EH (cell line): ENCODE data around the gene FAM184A.

ENCODE experiments used
- DNase-seq: peaks from one replicate; pipeline ENCODE4 v3.0.0-alpha.2; 2015; ENCODE audit warnings: low read depth

FAM184A gene

GRCh38 chr6:118967239-118967638, 111.2 kb downstream of the FAM184A start:
- DNase-seq = no peak

- no peak for DNase-seq
These were observed 112.6 kb downstream of the FAM184A start for GRCh38 chr6:118965843-118966370.

GRCh38 chr6:118965371-118965770, 113.1 kb downstream of the FAM184A start:
- no peak for DNase-seq

- peak; percentile 9 for DNase-seq
These were observed 115.5 kb downstream of the FAM184A start for GRCh38 chr6:118963003-118963402.

GRCh38 chr6:118959903-118960302, 118.6 kb downstream of the FAM184A start:
- no peak for DNase-seq

GRCh38 chr6:118953391-118953790, 125.1 kb downstream of the FAM184A start:
- DNase-seq = no peak

GRCh38 chr6:118952683-118953082, 125.8 kb downstream of the FAM184A start:
- DNase-seq = no peak

GRCh38 chr6:118945217-118945616, 133.2 kb downstream of the FAM184A start:
- DNase-seq = no peak

- DNase-seq = no peak
These were observed 137.7 kb downstream of the FAM184A start for GRCh38 chr6:118940770-118941169.

GRCh38 chr6:118939683-118940082, 138.8 kb downstream of the FAM184A start:
- DNase-seq = no peak

- DNase-seq = no peak
These were observed 142.3 kb downstream of the FAM184A start for GRCh38 chr6:118935978-118936703.

GRCh38 chr6:118935331-118935668, 143.2 kb downstream of the FAM184A start:
- DNase-seq = no peak

- DNase-seq = peak; percentile 85
These were observed 143.8 kb downstream of the FAM184A start, which contains the start of gene MCM9 for GRCh38 chr6:118934461-118935330. Gene MCM9 (minus strand): TSS chr6:118935159. CDS start chr6:118931723, 3,436 bp downstream.

- DNase-seq = no peak
These were observed 144.5 kb downstream of the FAM184A start for GRCh38 chr6:118933855-118934460.

GRCh38 chr6:118932421-118932820, 146.0 kb downstream of the FAM184A start:
- no peak for DNase-seq

- no peak for DNase-seq
These were observed 147.0 kb downstream of the FAM184A start for GRCh38 chr6:118931436-118931835.

- no peak for DNase-seq
These were observed 147.8 kb downstream of the FAM184A start for GRCh38 chr6:118930680-118931079.

- no peak for DNase-seq
These were observed 155.4 kb downstream of the FAM184A start for GRCh38 chr6:118923035-118923434.

- no peak for DNase-seq
These were observed 157.4 kb downstream of the FAM184A start for GRCh38 chr6:118921084-118921483.

GRCh38 chr6:118918329-118918725, 160.1 kb downstream of the FAM184A start:
- DNase-seq = no peak

GRCh38 chr6:118917546-118918328, 160.7 kb downstream of the FAM184A start:
- peak; percentile 15 for DNase-seq

GRCh38 chr6:118914598-118914997, 163.9 kb downstream of the FAM184A start:
- DNase-seq = no peak
